Breast epithelium (tissue), 4 donors: ENCODE results near the gene PRKG1. TPM values are rescaled to one million over a fixed set of nuclear protein-coding genes. Genes with fewer than 3 reads are reported as not detected.
"Not testable (repeated sequence)": the region's sequence is repeated elsewhere in the genome, so short reads cannot be mapped to it uniquely, and the experiment has no call there.

Experiments
- DNase-seq, 2 donors: peaks; one replicate each; pipeline ENCODE4 v3.0.0-alpha.2; 2019; ENCODE audit warnings: low spot score in 2 of 2
- H3K27ac ChIP-seq, 2 donors: fragments of 200-600 bp; sonication (generic) in 1 of 2; one replicate each; pipeline ENCODE4 v1.5.1; 2016 to 2019; ENCODE audit warnings: mild to moderate bottlenecking in 1 of 2
- H3K27me3 ChIP-seq, 2 donors: fragments of 200-600 bp; sonication (generic) in 1 of 2; one replicate each; pipeline versions ENCODE4 v1.5.1 to v1.6.0; 2017 to 2019; ENCODE audit warnings: control low read depth in 1 of 2, mild to moderate bottlenecking in 1 of 2
- H3K36me3 ChIP-seq: fragments of 200-600 bp; one replicate; pipeline ENCODE4 v1.5.1; 2019
- H3K4me1 ChIP-seq, 2 donors: fragments of 200-600 bp; sonication (generic); one replicate each; pipeline ENCODE4 v1.5.1; 2016 to 2019; ENCODE audit warnings: control low read depth in 1 of 2
- H3K4me3 ChIP-seq, 3 donors: fragments of 200-600 bp; sonication (generic); 1 replicate in 2 of 3; 2 replicates in 1 of 3; pipeline ENCODE4 v1.5.1; 2016 to 2019; ENCODE audit warnings: mild to moderate bottlenecking in 3 of 3, moderate library complexity in 2 of 3
- H3K9me3 ChIP-seq, 2 donors: fragments of 200-600 bp; sonication (generic) in 1 of 2; one replicate each; pipeline ENCODE4 v1.5.1; 2016 to 2019; ENCODE audit warnings: control low read depth in 1 of 2
- POLR2A ChIP-seq: fragments of 450-650 bp; IDR thresholded peaks from one replicate; pipeline ENCODE4 v1.6.1; 2016; ENCODE audit warnings: antibody characterized with exemption, mild to moderate bottlenecking, moderate library complexity
- POLR2AphosphoS5 ChIP-seq, 3 donors: sonication (generic); formaldehyde crosslinking; IDR thresholded peaks; one replicate each; pipeline ENCODE4 v1.6.1; 2017; ENCODE audit warnings: antibody characterized with exemption in 3 of 3
- intact Hi-C: fragments of 100-400 bp; cut with DNase I; formaldehyde crosslinking; loops from one replicate; pipeline ENCODE4 v1.15.1; 2023; ENCODE audit warnings: low total_unique reads
- total RNA-seq, 3 donors: library from RNA; depleted of rRNA; stranded (reverse); fragments of >200 nt; gene quantifications; one replicate each; pipeline ENCODE4 v1.1.0, GENCODE V29; 2016
- TF ChIP-seq, protein P1 (sequence below), 3 donors: fragments of 450-650 bp; IDR thresholded peaks; one replicate each; pipeline ENCODE4 v1.5.1; 2016 to 2017; ENCODE audit warnings: antibody characterized with exemption in 3 of 3, mild to moderate bottlenecking in 3 of 3, moderate library complexity in 3 of 3

PRKG1 gene
- total RNA-seq, 3 donors from 2014 or later: 10.9 to 36.9 (median 19.7) TPM

- no peaks in the 10 kb centered on the region for H3K9me3 ChIP-seq
- TF ChIP-seq POLR2AphosphoS5 (IDR thresholded peaks at IDR 0.05) (no peak), POLR2A (no peak)
- TF ChIP-seq, protein P1, sequence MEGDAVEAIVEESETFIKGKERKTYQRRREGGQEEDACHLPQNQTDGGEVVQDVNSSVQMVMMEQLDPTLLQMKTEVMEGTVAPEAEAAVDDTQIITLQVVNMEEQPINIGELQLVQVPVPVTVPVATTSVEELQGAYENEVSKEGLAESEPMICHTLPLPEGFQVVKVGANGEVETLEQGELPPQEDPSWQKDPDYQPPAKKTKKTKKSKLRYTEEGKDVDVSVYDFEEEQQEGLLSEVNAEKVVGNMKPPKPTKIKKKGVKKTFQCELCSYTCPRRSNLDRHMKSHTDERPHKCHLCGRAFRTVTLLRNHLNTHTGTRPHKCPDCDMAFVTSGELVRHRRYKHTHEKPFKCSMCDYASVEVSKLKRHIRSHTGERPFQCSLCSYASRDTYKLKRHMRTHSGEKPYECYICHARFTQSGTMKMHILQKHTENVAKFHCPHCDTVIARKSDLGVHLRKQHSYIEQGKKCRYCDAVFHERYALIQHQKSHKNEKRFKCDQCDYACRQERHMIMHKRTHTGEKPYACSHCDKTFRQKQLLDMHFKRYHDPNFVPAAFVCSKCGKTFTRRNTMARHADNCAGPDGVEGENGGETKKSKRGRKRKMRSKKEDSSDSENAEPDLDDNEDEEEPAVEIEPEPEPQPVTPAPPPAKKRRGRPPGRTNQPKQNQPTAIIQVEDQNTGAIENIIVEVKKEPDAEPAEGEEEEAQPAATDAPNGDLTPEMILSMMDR (IDR thresholded peaks at IDR 0.05): no peak
- DNase-seq: no peak
- no peaks in the 10 kb centered on the region for H3K27me3 ChIP-seq
- no peak overlapping the region for H3K4me3 ChIP-seq
- H3K36me3 ChIP-seq: no peaks in the 10 kb centered on the region
- H3K4me1 ChIP-seq: no peaks in the 10 kb centered on the region
- intact Hi-C loops: no loop called here
- no peak overlapping the region for H3K27ac ChIP-seq
Observed at GRCh38 chr10:51744235-51745000, 670.1 kb downstream of the PRKG1 start.

DNA sequence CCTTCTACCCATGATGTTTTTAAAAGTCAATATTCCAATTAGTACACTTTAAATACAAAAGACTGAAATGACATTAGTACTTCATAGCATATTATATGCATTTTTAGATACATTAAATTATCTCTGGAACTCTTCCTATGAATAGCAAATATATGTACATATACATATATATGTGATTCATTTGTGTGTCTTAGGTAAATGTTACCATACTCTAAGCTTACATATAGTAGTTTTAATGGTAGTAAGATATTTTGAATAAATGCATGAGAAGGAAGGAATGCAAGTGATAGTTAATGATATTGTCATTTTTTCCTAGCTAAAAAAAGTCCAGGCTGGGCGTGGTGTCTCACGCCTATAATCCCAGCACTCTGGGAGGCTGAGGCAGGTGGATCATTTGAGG is 671.1 kb downstream of the PRKG1 start:
- TF ChIP-seq POLR2A (no peak), POLR2AphosphoS5 (IDR thresholded peaks at IDR 0.05) (no peak)
- TF ChIP-seq, protein P1 (IDR thresholded peaks at IDR 0.05): no peak
- Histone ChIP-seq H3K4me1 (no peaks in the 10 kb centered on the region), H3K36me3 (no peaks in the 10 kb centered on the region), H3K4me3 (no peak overlapping the region), H3K27ac (no peak overlapping the region), H3K9me3 (no peaks in the 10 kb centered on the region), H3K27me3 (no peaks in the 10 kb centered on the region)
- no peak for DNase-seq
- intact Hi-C loops: no loop called here

GRCh38 chr10:51747216-51747615 is 672.9 kb downstream of the PRKG1 start:
- no peak overlapping the region for H3K4me3 ChIP-seq
- no peak overlapping the region for H3K27ac ChIP-seq
- no peaks in the 10 kb centered on the region for H3K9me3 ChIP-seq
- no peaks in the 10 kb centered on the region for H3K4me1 ChIP-seq
- H3K36me3 ChIP-seq: no peaks in the 10 kb centered on the region
- DNase-seq: no peak
- TF ChIP-seq POLR2A (no peak), POLR2AphosphoS5 (IDR thresholded peaks at IDR 0.05) (no peak)
- TF ChIP-seq, protein P1 (IDR thresholded peaks at IDR 0.05): no peak
- intact Hi-C loops: no loop called here
- no peaks in the 10 kb centered on the region for H3K27me3 ChIP-seq

- H3K36me3 ChIP-seq: no peaks in the 10 kb centered on the region
- no peak overlapping the region for H3K4me3 ChIP-seq
- no peak for DNase-seq
- H3K4me1 ChIP-seq: no peaks in the 10 kb centered on the region
- TF ChIP-seq POLR2A (no peak), POLR2AphosphoS5 (IDR thresholded peaks at IDR 0.05) (no peak)
- TF ChIP-seq, protein P1 (IDR thresholded peaks at IDR 0.05): no peak
- no peak overlapping the region for H3K27ac ChIP-seq
- no peaks in the 10 kb centered on the region for H3K9me3 ChIP-seq
- H3K27me3 ChIP-seq: no peaks in the 10 kb centered on the region
- intact Hi-C loops: no loop called here
Observed at GRCh38 chr10:51748959-51749358, 674.7 kb downstream of the PRKG1 start.

- DNase-seq: no peak
- intact Hi-C loops: no loop called here
- Histone ChIP-seq H3K27ac (no peak overlapping the region), H3K27me3 (no peaks in the 10 kb centered on the region), H3K36me3 (no peaks in the 10 kb centered on the region), H3K9me3 (no peaks in the 10 kb centered on the region), H3K4me1 (no peaks in the 10 kb centered on the region), H3K4me3 (no peak overlapping the region)
- TF ChIP-seq POLR2A: no peak
- no peak for TF ChIP-seq POLR2AphosphoS5 (IDR thresholded peaks at IDR 0.05)
Observed at GRCh38 chr10:51758366-51758765, 684.1 kb downstream of the PRKG1 start.

- H3K9me3 ChIP-seq, DNase-seq, H3K4me1 ChIP-seq, H3K36me3 ChIP-seq, intact Hi-C loops, H3K27ac ChIP-seq, H3K27me3 ChIP-seq, H3K4me3 ChIP-seq: not testable (repeated sequence)
Observed at GRCh38 chr10:51758838-51759237, 684.6 kb downstream of the PRKG1 start.
